Measurements from ENCODE around the gene FAM89B.
A peak's percentile ranks its signal among the peaks of the same experiment; 100 is the strongest.
"Not testable (repeated sequence)": the region's sequence is repeated elsewhere in the genome, so short reads cannot be mapped to it uniquely, and the experiment has no call there.

Gene FAM89B

GRCh38 chr11:65572356-65573051 lies at the start of gene FAM89B:
Gene FAM89B, plus strand, starts transcription at chr11:65572538. Its CDS starts 132 bp downstream, at chr11:65572670.
- Histone ChIP-seq H3K9me3 (ENCODE audit: control insufficient read depth, insufficient read depth, low read length) (no peaks in the 10 kb centered on the region), H3K4me1 (ENCODE audit: insufficient read depth, low read length) (peaks cover 19% of the 10 kb centered on the region; the same call in 1 of the 2 replicates), H3K9ac (ENCODE audit: low read depth, low read length) (peak within 1 kb of the TSS; percentile 62; the same call in 1 of the 2 replicates), H3K36me3 (ENCODE audit: insufficient read depth, low read length) (no peaks in the 10 kb centered on the region)

GRCh38 chr11:65522718-65523630 lies 49.4 kb upstream of the FAM89B start:
- H3K4me1 ChIP-seq (ENCODE audit: insufficient read depth, low read length); H3K9ac ChIP-seq (ENCODE audit: low read depth, low read length); H3K9me3 ChIP-seq (ENCODE audit: control insufficient read depth, insufficient read depth, low read length); H3K36me3 ChIP-seq (ENCODE audit: insufficient read depth, low read length): not testable (repeated sequence)

GRCh38 chr11:65523631-65523968 lies 48.7 kb upstream of the FAM89B start:
- not testable (repeated sequence) for H3K9me3 ChIP-seq (ENCODE audit: control insufficient read depth, insufficient read depth, low read length); H3K9ac ChIP-seq (ENCODE audit: low read depth, low read length); H3K36me3 ChIP-seq (ENCODE audit: insufficient read depth, low read length); H3K4me1 ChIP-seq (ENCODE audit: insufficient read depth, low read length)

GRCh38 chr11:65524014-65524740 lies 48.2 kb upstream of the FAM89B start:
- Histone ChIP-seq H3K9ac (ENCODE audit: low read depth, low read length) (peak overlapping the region; percentile 25), H3K36me3 (ENCODE audit: insufficient read depth, low read length) (no peaks in the 10 kb centered on the region; the same call in 1 of the 2 replicates), H3K9me3 (ENCODE audit: control insufficient read depth, insufficient read depth, low read length) (no peaks in the 10 kb centered on the region)

GRCh38 chr11:65524741-65525545 lies 47.4 kb upstream of the FAM89B start, which contains the start of gene SCYL1:
Gene SCYL1, plus strand, starts transcription at chr11:65525083. Its CDS starts 71 bp downstream, at chr11:65525154.
- H3K9me3 ChIP-seq (ENCODE audit: control insufficient read depth, insufficient read depth, low read length): no peaks in the 10 kb centered on the region
- H3K36me3 ChIP-seq (ENCODE audit: insufficient read depth, low read length): no peaks in the 10 kb centered on the region; the same call in 1 of the 2 replicates
- peak within 1 kb of the TSS; percentile 98 for H3K9ac ChIP-seq (ENCODE audit: low read depth, low read length)
- H3K4me1 ChIP-seq (ENCODE audit: insufficient read depth, low read length): peaks cover 7% of the 10 kb centered on the region; the same call in 1 of the 2 replicates

More at GRCh38 chr11:65524014-65524740, 48.2 kb upstream of the FAM89B start:
- H3K4me1 ChIP-seq (ENCODE audit: insufficient read depth, low read length): peaks cover 7% of the 10 kb centered on the region; the same call in 1 of the 2 replicates

GRCh38 chr11:65525546-65526480 lies 46.5 kb upstream of the FAM89B start:
- Histone ChIP-seq H3K9me3 (ENCODE audit: control insufficient read depth, insufficient read depth, low read length) (no peaks in the 10 kb centered on the region), H3K9ac (ENCODE audit: low read depth, low read length) (peak overlapping the region; percentile 98)

GRCh38 chr11:65526744-65527143 lies 45.6 kb upstream of the FAM89B start:
- Histone ChIP-seq H3K36me3 (ENCODE audit: insufficient read depth, low read length) (peaks cover 4% of the 10 kb centered on the region), H3K9ac (ENCODE audit: low read depth, low read length) (no peak overlapping the region), H3K4me1 (ENCODE audit: insufficient read depth, low read length) (peaks cover 7% of the 10 kb centered on the region; the same call in 1 of the 2 replicates), H3K9me3 (ENCODE audit: control insufficient read depth, insufficient read depth, low read length) (no peaks in the 10 kb centered on the region)

More at GRCh38 chr11:65525546-65526480, 46.5 kb upstream of the FAM89B start:
- H3K4me1 ChIP-seq (ENCODE audit: insufficient read depth, low read length): peaks cover 7% of the 10 kb centered on the region; the same call in 1 of the 2 replicates
- H3K36me3 ChIP-seq (ENCODE audit: insufficient read depth, low read length): peaks cover under 1% of the 10 kb centered on the region

- Histone ChIP-seq H3K9me3 (ENCODE audit: control insufficient read depth, insufficient read depth, low read length) (no peaks in the 10 kb centered on the region), H3K4me1 (ENCODE audit: insufficient read depth, low read length) (peaks cover 7% of the 10 kb centered on the region; the same call in 1 of the 2 replicates), H3K36me3 (ENCODE audit: insufficient read depth, low read length) (peaks cover 4% of the 10 kb centered on the region), H3K9ac (ENCODE audit: low read depth, low read length) (no peak overlapping the region)
Observed at GRCh38 chr11:65528819-65529350, 43.5 kb upstream of the FAM89B start.

- Histone ChIP-seq H3K36me3 (ENCODE audit: insufficient read depth, low read length) (peaks cover 4% of the 10 kb centered on the region), H3K4me1 (ENCODE audit: insufficient read depth, low read length) (no peaks in the 10 kb centered on the region), H3K9ac (ENCODE audit: low read depth, low read length) (no peak overlapping the region), H3K9me3 (ENCODE audit: control insufficient read depth, insufficient read depth, low read length) (no peaks in the 10 kb centered on the region)
Observed at GRCh38 chr11:65529475-65530156, 42.7 kb upstream of the FAM89B start.

GRCh38 chr11:65530157-65530496 lies 42.2 kb upstream of the FAM89B start:
- Histone ChIP-seq H3K4me1 (ENCODE audit: insufficient read depth, low read length) (no peaks in the 10 kb centered on the region), H3K9ac (ENCODE audit: low read depth, low read length) (no peak overlapping the region), H3K36me3 (ENCODE audit: insufficient read depth, low read length) (peaks cover 4% of the 10 kb centered on the region), H3K9me3 (ENCODE audit: control insufficient read depth, insufficient read depth, low read length) (no peaks in the 10 kb centered on the region)

- H3K9ac ChIP-seq (ENCODE audit: low read depth, low read length): no peak overlapping the region
- H3K9me3 ChIP-seq (ENCODE audit: control insufficient read depth, insufficient read depth, low read length): no peaks in the 10 kb centered on the region
- H3K36me3 ChIP-seq (ENCODE audit: insufficient read depth, low read length): peaks cover 4% of the 10 kb centered on the region; the same call in 1 of the 2 replicates
- no peaks in the 10 kb centered on the region for H3K4me1 ChIP-seq (ENCODE audit: insufficient read depth, low read length)
Observed at GRCh38 chr11:65532388-65533064, 39.8 kb upstream of the FAM89B start.

GRCh38 chr11:65535102-65535501 lies 37.2 kb upstream of the FAM89B start:
- H3K9ac ChIP-seq (ENCODE audit: low read depth, low read length): no peak overlapping the region
- H3K9me3 ChIP-seq (ENCODE audit: control insufficient read depth, insufficient read depth, low read length): no peaks in the 10 kb centered on the region
- no peaks in the 10 kb centered on the region for H3K4me1 ChIP-seq (ENCODE audit: insufficient read depth, low read length)
- peaks cover 4% of the 10 kb centered on the region for H3K36me3 ChIP-seq (ENCODE audit: insufficient read depth, low read length)
